Stimulated activated CD8-positive, alpha-beta memory T cell treated with anti-CD3 and anti-CD28 coated beads, Interleukin-7, amount 100 ng/mL, for 24 hours (primary cell): ENCODE measurements around the gene TSKS.

Experiments used
- DNase-seq: peaks from one replicate; pipeline ENCODE4 v3.0.0-alpha.2; 2020; ENCODE audit warnings: low read depth

Gene TSKS, protein sequence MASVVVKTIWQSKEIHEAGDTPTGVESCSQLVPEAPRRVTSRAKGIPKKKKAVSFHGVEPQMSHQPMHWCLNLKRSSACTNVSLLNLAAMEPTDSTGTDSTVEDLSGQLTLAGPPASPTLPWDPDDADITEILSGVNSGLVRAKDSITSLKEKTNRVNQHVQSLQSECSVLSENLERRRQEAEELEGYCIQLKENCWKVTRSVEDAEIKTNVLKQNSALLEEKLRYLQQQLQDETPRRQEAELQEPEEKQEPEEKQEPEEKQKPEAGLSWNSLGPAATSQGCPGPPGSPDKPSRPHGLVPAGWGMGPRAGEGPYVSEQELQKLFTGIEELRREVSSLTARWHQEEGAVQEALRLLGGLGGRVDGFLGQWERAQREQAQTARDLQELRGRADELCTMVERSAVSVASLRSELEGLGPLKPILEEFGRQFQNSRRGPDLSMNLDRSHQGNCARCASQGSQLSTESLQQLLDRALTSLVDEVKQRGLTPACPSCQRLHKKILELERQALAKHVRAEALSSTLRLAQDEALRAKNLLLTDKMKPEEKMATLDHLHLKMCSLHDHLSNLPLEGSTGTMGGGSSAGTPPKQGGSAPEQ

DNA sequence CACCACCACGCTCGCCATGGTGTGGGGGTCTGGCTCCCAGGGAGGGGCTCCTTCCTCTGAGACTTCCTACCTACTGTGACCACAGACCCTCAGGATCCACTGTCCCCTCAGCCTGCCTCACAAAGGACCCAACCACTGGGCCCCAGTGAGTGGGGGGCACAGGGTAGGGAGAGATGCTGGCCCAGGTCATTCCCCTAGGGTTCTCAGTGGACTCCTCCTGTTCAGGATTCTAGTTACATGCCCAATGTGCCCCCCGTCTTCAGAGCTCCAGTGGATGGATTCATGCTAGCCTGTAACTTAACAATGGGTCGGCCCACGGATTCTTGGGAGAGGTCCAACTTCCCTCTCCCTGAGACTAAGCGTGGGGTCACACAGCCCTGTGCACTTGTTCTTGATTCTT lies at the start of gene TSKS:
Gene TSKS (minus strand): TSS at position 77 of the 400 bp plus-strand sequence. CDS start 59 bp downstream, at position 18.
- DNase-seq, result no peak

DNA sequence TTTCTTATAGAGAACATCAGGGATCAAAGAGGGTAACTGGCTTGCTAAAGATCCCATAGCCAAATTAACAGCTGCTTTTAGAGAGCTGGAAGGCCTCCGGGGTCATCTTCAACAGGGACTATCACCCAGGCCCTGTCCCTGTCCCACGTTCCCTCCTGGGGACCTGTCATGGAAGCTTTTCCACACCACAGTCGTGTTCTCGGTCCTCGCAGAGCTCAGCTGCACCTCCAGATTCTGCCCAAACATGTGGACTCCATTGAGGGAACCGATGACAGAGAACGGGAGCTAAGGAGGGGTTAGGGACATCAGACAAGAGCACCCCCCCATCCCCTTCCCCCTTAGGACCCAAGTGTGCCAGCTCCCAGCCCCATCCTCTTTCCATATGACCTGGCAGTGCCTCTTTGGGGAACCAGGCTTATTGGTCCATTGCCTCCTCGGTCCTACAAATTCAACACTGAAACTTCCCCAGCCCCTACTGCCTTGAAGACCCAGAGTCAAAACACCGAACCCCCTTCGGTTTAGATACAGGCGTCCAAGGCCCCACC lies 49.4 kb upstream of the TSKS start:
- DNase-seq, result no peak

DNA sequence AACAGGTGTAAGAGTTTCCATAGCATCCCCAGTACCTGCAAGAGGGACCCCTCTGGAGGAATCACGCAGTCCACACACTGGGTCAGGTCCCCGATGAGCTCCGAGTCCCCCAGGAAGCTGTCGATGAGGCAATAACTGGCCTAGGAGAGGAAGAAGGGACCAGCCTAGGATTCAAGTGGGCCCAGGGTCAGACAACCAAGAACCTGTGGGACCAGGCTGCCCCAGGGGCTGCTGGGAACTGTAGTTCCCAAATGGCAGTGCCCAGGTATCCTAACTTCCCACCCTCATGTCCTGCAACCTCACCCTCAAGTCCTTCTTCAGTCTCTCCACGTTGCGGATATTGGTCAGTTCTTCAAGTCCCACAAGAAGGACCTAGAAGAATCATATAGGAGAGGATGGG lies 48.2 kb upstream of the TSKS start:
- no peak for DNase-seq

DNA sequence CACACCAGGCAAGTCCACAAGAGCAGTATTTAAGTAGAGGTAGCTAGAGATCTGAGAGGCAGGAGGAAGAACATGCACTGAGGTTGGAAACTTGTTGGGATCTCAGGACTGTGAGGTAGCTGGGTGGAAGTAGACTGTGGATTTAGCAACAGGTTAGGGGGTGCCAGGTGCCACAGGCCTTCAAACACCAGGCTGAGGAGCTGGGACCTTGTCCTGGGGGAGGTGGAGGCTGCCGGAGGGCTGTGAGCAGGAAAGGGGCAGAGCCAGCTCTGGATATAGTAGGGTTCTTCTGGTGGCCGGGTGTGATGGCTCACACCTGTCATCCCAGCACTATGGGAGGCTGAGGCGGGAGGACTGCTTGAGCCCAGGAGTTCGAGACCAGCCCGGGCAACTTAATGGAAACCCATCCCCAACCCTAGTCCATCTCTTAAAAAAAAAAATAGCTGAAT lies 46.9 kb upstream of the TSKS start:
- no peak for DNase-seq

DNA sequence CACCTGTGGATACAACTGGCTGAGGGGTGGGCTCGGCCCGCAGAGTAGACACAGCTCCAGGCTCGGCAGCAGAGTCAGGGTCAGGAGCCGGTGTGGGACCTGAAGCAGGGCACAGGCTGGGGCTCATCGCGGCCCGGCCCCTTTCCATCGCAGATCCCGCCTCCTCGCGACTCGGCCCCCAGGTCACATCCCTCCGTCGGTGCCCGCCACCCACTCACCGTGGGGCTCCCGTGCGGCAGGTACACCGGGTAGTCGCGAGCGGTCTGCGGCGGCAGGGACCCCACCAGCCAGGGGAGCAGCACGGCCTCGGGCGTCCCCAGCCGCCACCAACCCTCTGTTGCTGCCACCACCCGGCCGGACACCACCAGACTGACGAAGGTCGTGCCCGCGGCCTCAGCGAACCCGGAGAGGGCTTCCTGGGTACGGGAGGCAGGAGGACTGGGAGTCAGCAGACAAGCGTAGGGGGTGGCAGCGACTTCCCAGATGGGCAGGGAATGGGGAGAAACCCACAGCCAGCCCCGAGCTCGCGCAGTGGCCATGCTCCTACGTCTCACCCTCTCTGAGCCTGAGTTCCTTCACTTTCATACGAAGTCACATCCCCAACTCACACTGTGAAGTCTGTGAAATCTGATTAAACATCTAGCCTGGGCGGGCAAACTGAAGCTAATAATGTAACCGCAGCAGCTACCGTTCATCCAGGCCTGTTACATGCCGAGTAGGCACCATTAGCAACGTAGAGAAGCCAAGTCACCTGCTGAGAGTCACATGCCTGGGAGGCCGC lies 46.2 kb upstream of the TSKS start:
- DNase-seq, result peak; percentile 13

DNA sequence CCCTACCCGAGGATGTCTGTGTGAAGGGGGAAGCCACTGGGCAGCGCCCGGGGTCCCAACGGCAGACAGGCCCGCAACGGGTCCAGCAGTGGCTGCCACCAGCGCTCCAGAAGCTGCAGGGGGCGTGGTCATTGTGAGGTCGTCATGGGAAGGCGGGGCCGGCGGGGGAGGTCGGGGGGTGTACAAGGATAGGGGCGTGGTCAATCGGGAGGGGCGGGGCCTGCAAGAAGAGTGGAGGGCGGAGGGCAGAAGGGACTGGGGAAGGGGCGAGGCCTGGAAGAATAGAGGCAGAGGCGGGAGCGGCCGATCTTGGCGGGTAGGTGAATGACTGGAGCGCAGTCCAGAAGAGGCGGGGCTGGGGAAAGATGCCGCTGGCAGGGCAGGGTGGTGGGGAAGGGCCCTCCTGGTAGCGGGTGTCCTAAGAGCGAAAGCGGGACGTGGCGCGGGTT lies 45.6 kb upstream of the TSKS start:
- peak; percentile 82 for DNase-seq

DNA sequence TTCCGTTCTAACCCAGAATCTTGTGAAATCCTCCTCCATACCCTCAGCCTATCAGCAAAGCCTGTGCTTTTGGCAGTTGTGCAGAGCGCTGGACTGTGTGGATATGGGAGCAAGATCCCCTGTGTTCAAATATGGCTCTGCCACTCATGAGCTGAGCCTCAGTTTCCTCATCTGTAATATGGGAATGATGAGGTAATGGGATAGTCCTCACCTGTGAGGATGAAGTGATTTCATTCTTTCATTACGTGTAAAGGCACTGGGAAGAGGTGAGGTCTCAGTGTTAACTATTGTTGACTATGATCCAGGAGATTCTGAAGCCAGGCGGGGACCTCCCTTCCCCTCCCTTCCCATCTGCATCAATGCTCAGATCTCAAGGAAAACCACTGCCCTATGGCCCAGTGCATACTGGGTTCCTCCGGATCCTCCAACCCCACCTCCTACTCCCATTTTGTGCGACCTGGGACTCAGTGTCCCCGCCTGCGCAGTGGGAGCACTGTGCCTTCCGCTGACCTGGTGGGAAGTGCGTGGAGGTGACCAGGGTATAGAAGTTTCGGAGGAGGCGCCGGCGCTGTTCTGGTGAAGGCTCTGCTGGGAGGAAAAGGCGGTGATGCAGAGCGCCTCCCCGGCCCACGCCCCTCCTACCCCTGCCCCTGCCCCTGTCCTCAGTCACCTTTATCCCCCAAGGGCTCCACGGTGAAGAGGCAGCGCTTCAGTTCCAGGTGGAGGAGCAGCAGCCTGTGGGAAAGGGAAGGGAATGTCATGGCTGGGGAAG lies 45.0 kb upstream of the TSKS start:
- no peak for DNase-seq

DNA sequence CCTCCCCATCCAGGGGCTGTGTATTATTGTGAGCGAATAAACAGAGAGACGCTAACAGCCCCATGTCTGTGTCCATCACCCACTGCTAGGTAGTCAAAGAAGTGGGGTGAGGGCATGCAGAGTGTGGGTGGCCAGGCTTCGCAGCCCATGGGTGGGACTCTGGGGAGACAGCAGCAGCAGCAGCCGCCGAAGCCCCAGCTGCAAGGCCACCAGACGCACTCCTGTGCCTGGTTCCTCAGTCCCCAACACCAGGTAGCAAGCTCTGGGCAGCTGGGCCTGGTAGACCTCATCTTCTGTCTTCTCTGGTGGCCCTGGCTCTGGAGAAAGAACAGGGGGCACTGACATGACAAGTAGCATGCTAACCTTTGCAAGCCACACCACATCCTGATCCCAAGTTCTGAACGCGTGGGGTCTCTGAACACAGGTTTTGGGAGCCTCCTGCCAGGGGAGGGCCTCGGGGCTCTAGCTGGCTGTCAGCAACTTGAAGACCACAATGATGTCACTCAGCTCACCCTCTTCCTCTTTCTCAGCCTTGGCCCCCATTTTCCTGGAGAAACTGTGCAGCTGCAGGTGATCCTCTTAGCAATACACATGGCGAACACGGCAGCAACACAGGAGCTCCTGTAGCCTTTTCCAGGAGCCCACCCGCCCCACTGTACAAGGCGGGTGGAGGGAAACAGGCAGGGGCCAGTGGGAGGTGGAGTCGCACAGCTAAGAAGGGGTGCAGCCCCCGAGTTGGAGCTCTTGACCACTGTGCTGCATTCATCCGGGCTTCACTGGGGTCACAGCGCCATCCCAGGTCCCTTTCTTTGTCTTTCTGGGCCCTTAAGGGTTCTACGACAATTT lies 44.2 kb upstream of the TSKS start:
- no peak for DNase-seq

DNA sequence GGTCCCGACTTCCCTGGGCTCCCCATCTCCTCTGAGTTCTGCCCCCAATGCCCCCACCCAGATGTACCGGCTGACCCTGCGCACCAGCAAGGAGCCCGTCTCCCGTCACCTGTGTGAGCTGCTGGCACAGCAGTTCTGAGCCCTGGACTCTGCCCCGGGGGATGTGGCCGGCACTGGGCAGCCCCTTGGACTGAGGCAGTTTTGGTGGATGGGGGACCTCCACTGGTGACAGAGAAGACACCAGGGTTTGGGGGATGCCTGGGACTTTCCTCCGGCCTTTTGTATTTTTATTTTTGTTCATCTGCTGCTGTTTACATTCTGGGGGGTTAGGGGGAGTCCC lies 43.5 kb upstream of the TSKS start:
- DNase-seq, result no peak

DNA sequence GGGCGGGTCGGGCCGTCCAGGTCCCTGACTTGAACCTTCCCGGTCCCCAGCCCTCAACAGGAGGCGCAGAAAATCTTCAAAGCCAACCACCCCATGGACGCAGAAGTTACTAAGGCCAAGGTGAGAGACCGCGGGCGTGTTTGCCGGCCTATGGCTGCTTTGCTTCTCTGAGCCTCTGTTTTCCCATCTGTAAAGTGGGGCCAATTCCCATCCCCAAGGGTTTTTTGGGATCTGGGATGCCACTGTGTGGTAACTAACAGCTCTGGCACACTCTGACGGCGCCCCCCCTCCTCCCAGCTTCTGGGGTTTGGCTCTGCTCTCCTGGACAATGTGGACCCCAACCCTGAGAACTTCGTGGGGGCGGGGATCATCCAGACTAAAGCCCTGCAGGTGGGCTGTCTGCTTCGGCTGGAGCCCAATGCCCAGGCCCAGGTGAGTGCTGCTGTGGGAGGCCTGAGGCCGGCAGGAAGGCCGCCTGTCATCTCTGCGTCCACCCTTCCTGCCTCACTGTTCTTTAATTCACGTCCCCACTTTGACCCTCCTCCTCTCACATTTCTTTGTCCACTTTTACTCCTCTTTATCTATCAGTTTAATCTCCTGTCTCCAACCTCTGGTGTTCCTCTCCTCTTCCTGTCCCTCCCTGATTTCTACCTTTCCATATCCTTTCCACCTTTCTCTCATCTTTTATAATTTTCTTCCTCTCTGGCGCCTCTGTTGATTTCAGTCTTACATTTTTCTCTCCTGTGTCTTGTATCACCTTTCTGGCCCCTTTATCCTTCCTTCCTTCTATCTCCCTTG lies 42.9 kb upstream of the TSKS start:
- DNase-seq, result no peak

DNA sequence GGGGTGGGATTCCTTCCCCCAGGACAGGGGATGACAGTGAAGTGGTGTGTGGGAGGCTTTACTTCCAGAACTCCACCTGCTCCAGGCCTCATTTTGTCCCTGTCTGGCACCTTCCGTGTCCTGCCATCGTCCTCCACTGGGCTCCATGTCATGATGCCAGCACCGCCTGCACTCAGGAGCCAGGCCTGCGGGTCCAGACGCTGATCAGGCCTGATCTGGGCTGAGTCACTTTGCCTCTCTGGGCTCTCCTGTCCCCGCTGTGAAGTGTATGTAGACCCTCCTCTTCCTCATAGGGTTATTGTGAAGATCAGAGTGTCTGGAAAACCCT lies 40.4 kb upstream of the TSKS start:
- no peak for DNase-seq

DNA sequence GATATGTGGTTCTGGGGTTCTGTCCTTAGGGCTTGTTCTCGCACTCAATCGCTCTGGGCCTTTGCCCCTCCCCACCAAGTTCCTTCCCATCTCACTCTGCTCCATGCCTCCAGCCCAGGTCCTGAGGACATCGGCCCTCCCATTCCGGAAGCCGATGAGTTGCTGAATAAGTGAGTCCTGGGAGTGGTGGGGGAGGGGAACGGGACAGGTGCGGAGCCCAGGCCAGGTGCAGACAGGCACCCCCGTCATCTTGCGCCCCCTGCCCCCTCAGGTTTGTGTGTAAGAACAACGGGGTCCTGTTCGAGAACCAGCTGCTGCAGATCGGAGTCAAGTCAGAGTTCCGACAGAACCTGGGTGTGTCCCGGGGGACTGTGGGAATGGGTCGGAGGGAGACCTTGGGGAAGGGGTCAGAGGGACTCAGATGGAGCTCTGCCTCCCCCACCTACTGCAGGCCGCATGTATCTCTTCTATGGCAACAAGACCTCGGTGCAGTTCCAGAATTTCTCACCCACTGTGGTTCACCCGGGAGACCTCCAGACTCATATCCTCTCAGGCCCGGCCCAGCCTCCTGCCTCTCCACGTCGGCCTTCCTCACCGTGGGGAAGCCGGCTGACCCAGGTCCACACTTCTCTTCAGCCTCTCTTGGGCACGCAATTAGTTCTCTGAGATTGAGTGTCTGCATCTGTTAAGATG lies 39.9 kb upstream of the TSKS start:
- DNase-seq, result no peak

DNA sequence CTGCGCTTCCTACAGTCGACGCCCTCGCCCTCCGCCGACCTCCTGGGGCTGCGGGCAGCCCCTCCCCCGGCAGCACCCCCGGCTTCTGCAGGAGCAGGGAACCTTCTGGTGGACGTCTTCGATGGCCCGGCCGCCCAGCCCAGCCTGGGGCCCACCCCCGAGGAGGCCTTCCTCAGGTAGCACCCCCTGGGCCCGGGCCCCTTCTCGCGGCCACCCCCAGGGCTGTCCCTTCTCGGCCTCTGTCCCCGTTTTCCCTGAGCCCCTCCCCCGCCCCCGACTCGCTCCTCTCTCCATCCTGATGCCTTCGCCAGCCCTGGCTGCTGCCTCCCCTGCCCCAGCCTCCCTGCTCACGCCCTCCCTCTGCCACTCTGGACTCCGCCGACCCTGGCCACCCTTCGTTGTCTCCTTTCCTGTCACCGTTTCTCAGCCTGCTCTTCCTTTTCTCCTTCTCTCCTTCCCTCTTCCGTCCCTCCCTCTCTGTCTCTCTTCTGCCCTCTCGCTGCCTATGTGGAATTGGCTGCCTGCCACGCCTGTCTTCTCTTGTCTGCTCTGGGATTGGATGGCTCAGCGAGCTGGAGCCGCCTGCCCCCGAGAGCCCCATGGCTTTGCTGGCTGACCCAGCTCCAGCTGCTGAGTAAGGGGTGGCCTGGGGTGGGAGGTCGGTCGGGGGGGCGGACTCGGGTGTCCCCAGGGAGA lies 39.0 kb upstream of the TSKS start:
- DNase-seq, result no peak

DNA sequence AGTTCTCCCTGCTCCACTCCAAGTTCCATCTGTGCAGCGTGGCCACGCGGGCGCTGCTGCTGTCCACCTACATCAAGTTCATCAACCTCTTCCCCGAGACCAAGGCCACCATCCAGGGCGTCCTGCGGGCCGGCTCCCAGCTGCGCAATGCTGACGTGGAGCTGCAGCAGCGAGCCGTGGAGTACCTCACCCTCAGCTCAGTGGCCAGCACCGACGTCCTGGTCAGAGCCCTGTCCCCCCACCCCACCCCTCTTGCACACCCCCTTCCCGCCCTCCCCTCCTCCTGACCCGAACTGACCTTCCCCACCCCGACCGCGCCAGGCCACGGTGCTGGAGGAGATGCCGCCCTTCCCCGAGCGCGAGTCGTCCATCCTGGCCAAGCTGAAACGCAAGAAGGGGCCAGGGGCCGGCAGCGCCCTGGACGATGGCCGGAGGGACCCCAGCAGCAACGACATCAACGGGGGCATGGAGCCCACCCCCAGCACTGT lies 38.3 kb upstream of the TSKS start:
- DNase-seq, result no peak

DNA sequence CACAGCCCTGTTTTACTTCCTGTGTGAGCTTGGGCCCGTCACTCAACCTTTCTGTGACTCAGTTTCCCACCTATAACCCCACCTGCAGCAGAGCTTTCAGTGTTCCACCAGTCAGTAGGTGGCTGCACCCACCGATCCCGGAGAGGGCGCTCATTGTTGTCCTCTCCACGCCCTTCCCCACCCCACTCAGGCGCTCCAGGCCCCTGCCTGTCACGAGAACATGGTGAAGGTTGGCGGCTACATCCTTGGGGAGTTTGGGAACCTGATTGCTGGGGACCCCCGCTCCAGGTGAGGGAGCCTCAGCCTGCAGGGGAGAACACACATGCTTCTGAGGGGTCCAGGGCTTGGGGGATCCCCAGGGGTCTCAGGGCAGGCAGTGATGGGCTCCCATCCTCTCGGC lies 37.7 kb upstream of the TSKS start:
- DNase-seq, result no peak

DNA sequence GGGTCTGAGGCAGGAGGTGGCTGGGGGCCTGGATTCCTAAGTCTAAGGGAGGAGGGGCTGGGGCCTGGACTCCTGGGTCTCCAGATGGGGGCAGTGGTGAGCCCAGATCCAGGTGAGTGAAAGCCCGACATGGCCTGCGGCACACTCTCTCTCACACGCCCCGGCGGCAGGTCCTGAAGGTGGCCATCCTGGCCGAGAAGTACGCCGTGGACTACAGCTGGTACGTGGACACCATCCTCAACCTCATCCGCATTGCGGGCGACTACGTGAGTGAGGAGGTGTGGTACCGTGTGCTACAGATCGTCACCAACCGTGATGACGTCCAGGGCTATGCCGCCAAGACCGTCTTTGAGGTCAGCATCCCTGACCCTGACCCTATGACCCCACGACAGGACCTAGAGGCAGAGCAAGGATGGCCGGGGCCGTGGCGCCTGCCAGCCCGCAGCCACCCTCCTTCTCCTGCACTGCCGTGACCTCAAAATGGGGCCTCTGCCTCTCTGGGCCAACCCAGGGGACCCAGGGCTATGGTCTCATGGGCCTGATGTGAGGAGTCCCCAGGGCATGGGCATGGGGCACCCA lies 36.8 kb upstream of the TSKS start:
- no peak for DNase-seq

DNA sequence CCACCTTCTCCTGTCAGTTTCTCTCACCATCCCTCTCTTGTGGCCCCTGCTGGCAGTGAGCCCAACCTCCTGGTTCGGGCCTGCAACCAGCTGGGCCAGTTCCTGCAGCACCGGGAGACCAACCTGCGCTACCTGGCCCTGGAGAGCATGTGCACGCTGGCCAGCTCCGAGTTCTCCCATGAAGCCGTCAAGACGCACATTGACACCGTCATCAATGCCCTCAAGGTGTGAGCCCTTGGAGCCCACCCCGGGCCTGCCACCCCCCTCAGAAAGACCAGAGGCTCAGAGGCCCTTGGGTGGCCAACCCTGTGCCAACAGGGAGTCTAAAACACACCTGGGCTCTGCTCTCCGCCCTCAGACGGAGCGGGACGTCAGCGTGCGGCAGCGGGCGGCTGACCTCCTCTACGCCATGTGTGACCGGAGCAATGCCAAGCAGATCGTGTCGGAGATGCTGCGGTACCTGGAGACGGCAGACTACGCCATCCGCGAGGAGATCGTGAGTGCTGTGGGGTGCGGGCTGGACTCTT lies 36.2 kb upstream of the TSKS start:
- no peak for DNase-seq

DNA sequence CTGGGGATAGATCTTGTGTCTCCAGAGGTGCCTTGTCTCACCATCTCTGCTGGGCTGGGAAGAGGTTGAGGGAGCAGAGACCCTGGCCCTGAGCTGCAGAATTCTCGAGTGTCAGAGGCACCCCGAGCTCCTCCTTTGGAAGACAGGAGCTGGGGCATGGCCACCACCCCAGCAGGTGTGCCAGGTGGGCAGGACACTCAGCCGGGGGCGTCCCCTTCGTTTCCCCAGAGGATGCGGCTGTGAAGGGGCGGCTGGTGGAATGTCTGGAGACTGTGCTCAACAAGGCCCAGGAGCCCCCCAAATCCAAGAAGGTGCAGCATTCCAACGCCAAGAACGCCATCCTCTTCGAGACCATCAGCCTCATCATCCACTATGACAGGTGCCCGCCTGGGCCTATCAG lies 35.5 kb upstream of the TSKS start:
- no peak for DNase-seq
